SK-N-SH (cell line): ENCODE measurements around the gene MRPS2. TPM values are rescaled to one million over a fixed set of nuclear protein-coding genes. Genes with fewer than 3 reads are reported as not detected.
"Not testable (repeated sequence)": the region's sequence is repeated elsewhere in the genome, so short reads cannot be mapped to it uniquely, and the experiment has no call there.

Experiments used
- CTCF ChIA-PET: fragments of 300-600, 350-600 bp; formaldehyde crosslinking; extraction: SDS; loops from one replicate; lab custom pipeline; 2021; lab: Yijun Ruan, JAX
- POLR2A ChIA-PET: fragments of 350-600 bp; sonication (Branson Sonifier 250); formaldehyde crosslinking; extraction: SDS; loops from one replicate; lab custom pipeline; 2020; ENCODE audit warnings: antibody characterized with exemption, inconsistent platforms; lab: Yijun Ruan, JAX
- DNase-seq: peaks from one replicate; pipeline ENCODE4 v3.0.0; 2012
- H2AFZ ChIP-seq: fragments of 200-600 bp; sonication (generic); 2 replicates; pipeline ENCODE4 v1.8.1; 2016; ENCODE audit warnings: antibody characterized with exemption, mild to moderate bottlenecking, low read depth
- H3F3A ChIP-seq: fragments of 200-600 bp; sonication (generic); replicated peaks from 2 replicates; pipeline ENCODE3; 2016; ENCODE audit warnings: antibody characterized with exemption, mild to moderate bottlenecking; ENCODE audit not compliant: insufficient read depth
- H3K27ac ChIP-seq, 2 experiments: fragments of 200-500 bp in 1 of 2; fragments of 200-600 bp in 1 of 2; sonication (Bioruptor generic) in 1 of 2; sonication (generic), shearing (Covaris generic) in 1 of 2; 2 replicates each; pipeline versions ENCODE4 v1.5.1 to v1.6.1; 2014 to 2016; ENCODE audit warnings: low read depth in 2 of 2, inconsistent platforms in 1 of 2, low read length in 1 of 2, mild to moderate bottlenecking in 1 of 2, mixed read lengths in 1 of 2
- H3K27me3 ChIP-seq: fragments of 200-600 bp; sonication (generic), shearing (Covaris generic); 2 replicates; pipeline ENCODE4 v1.6.1; 2016; ENCODE audit warnings: mixed run types; ENCODE audit not compliant: insufficient read depth
- H3K36me3 ChIP-seq, 2 experiments: fragments of 200-500 bp in 1 of 2; fragments of 200-600 bp in 1 of 2; sonication (Bioruptor generic) in 1 of 2; sonication (generic) in 1 of 2; replicated peaks in 1 of 2; 2 replicates each; pipeline versions ENCODE3 to v1.5.1; 2014 to 2016; ENCODE audit warnings: low read length in 1 of 2, mild to moderate bottlenecking in 1 of 2; ENCODE audit not compliant: insufficient read depth in 2 of 2, control insufficient read depth in 1 of 2
- H3K4me1 ChIP-seq, 2 experiments: fragments of 200-500 bp in 1 of 2; fragments of 200-600 bp in 1 of 2; sonication (Bioruptor generic) in 1 of 2; sonication (generic), shearing (Covaris generic) in 1 of 2; 2 replicates each; pipeline versions ENCODE4 v1.5.1 to v1.6.1; 2014 to 2016; ENCODE audit warnings: low read depth in 1 of 2, low read length in 1 of 2, mixed run types in 1 of 2; ENCODE audit not compliant: insufficient read depth in 2 of 2, control insufficient read depth in 1 of 2
- H3K4me2 ChIP-seq: fragments of 200-600 bp; sonication (generic), shearing (Covaris generic); 2 replicates; pipeline ENCODE4 v1.6.1; 2017; ENCODE audit warnings: mixed run types
- H3K4me3 ChIP-seq, 2 experiments: fragments of 200-500 bp in 1 of 2; fragments of 200-600 bp in 1 of 2; sonication (Bioruptor generic) in 1 of 2; sonication (generic), shearing (Covaris generic) in 1 of 2; 2 replicates each; pipeline versions ENCODE4 v1.5.1 to v1.8.1; 2014 to 2016; ENCODE audit warnings: low read depth in 2 of 2, inconsistent platforms in 1 of 2, low read length in 1 of 2, mild to moderate bottlenecking in 1 of 2, mixed read lengths in 1 of 2, moderate library complexity in 1 of 2
- H3K79me2 ChIP-seq: fragments of 200-600 bp; sonication (generic); 2 replicates; pipeline ENCODE4 v1.8.1; 2017; ENCODE audit warnings: mild to moderate bottlenecking; ENCODE audit not compliant: insufficient read depth
- H3K9ac ChIP-seq: fragments of 200-600 bp; sonication (generic); 2 replicates; pipeline ENCODE4 v1.6.1; 2017; ENCODE audit warnings: mixed run types
- H3K9me2 ChIP-seq: fragments of 200-600 bp; sonication (generic); 2 replicates; pipeline ENCODE4 v1.6.1; 2017; ENCODE audit warnings: mixed run types
- H3K9me3 ChIP-seq: fragments of 200-600 bp; sonication (generic); 2 replicates; pipeline ENCODE4 v1.6.1; 2017; ENCODE audit warnings: mixed run types, mild to moderate bottlenecking, moderate library complexity
- H4K20me1 ChIP-seq: fragments of 200-600 bp; sonication (generic); 2 replicates; pipeline ENCODE4 v1.6.1; 2017; ENCODE audit warnings: mild to moderate bottlenecking, mixed run types; ENCODE audit not compliant: insufficient read depth
- CTCF ChIP-seq: fragments of 200-600 bp; sonication (generic); IDR thresholded peaks from 2 replicates; pipeline ENCODE4 v1.6.1; 2017; ENCODE audit warnings: antibody characterized with exemption, mild to moderate bottlenecking, moderate library complexity
- EP300 ChIP-seq, 2 experiments: IDR thresholded peaks; 2 replicates each; pipeline versions ENCODE4 v1.4.0 to v1.6.1; 2012; ENCODE audit warnings: borderline replicate concordance in 1 of 2, low read depth in 1 of 2, low read length in 1 of 2
- FOXJ3 ChIP-seq: sonication (generic); formaldehyde crosslinking; IDR thresholded peaks from 2 replicates; pipeline ENCODE4 v1.5.1; 2020; ENCODE audit warnings: mild to moderate bottlenecking, missing genetic modification reagents
- FOXM1 ChIP-seq: IDR thresholded peaks from 2 replicates; pipeline ENCODE4 v1.4.0; 2012; ENCODE audit warnings: low read depth, mild to moderate bottlenecking
- JUND ChIP-seq: IDR thresholded peaks from 2 replicates; pipeline ENCODE4 v1.4.0; 2012
- MXI1 ChIP-seq: IDR thresholded peaks from 2 replicates; pipeline ENCODE4 v1.6.1; 2012; ENCODE audit warnings: mild to moderate bottlenecking, low read depth, low read length, improper control_type of control experiment
- SIN3A ChIP-seq: IDR thresholded peaks from 2 replicates; pipeline ENCODE4 v1.6.1; 2012; ENCODE audit warnings: low read depth, mild to moderate bottlenecking, low read length, moderate library complexity, borderline replicate concordance
- SMC3 ChIP-seq: IDR thresholded peaks from 2 replicates; pipeline ENCODE4 v1.6.1; 2012; ENCODE audit warnings: low read depth, low read length, improper control_type of control experiment
- TAF1 ChIP-seq: IDR thresholded peaks from 2 replicates; pipeline ENCODE4 v1.6.1; 2012; ENCODE audit warnings: low read depth, mild to moderate bottlenecking, low read length, moderate library complexity, borderline replicate concordance
- USF1 ChIP-seq: IDR thresholded peaks from 2 replicates; pipeline ENCODE4 v1.4.0; 2012; ENCODE audit warnings: low read depth, borderline replicate concordance
- YY1 ChIP-seq: IDR thresholded peaks from 2 replicates; pipeline ENCODE4 v1.4.0; 2012; ENCODE audit warnings: low read depth, mild to moderate bottlenecking
- WGBS: methylation state at CpG from one replicate; pipeline ENCODE4 v1.1.6; 2017; ENCODE audit warnings: low lambda C conversion rate; 5-methylcytosine and 5-hydroxymethylcytosine counted together
- polyA plus RNA-seq, 3 experiments: library from polyadenylated mRNA; depleted of rRNA; stranded (reverse); fragments of >200 nt; gene quantifications; 2 replicates each; pipeline ENCODE4 v1.2.3, GENCODE V29; 2012

The MRPS2 gene
- polyA plus RNA-seq, 1 of the 3 experiments (the other 2 are of a cell fraction): 113 TPM

GRCh38 chr9:135549478-135550343 is 49.2 kb downstream of the MRPS2 start:
- DNase-seq, H3K27ac ChIP-seq, H3K4me2 ChIP-seq, POLR2A ChIA-PET, H3K36me3 ChIP-seq, H3K4me3 ChIP-seq, H3K9me3 ChIP-seq, H4K20me1 ChIP-seq, H3K9me2 ChIP-seq, H3F3A ChIP-seq, H3K79me2 ChIP-seq, H2AFZ ChIP-seq, H3K27me3 ChIP-seq, H3K4me1 ChIP-seq, H3K9ac ChIP-seq: not testable (repeated sequence)
- whole genome bisulfite sequencing: 33% methylated on average over 4 of the region's 28 CpGs
- CTCF ChIA-PET: interaction anchor here (0.6 to 0.8 kb wide), 2 partner anchors 45 to 137 kb away, joined by 3 read pairs; no protein-coding TSS in a partner anchor

- Histone ChIP-seq H2AFZ (no peak overlapping the region), H3K9me3 (no peaks in the 10 kb centered on the region), H4K20me1 (no peaks in the 10 kb centered on the region), H3K4me2 (no peak overlapping the region), H3K27ac (no peak overlapping the region), H3K9ac (no peak overlapping the region), H3F3A (no peaks in the 10 kb centered on the region), H3K9me2 (no peaks in the 10 kb centered on the region), H3K4me3 (no peak overlapping the region), H3K36me3 (no peaks in the 10 kb centered on the region), H3K27me3 (no peaks in the 10 kb centered on the region), H3K4me1 (no peaks in the 10 kb centered on the region), H3K79me2 (no peaks in the 10 kb centered on the region)
- ChIA-PET POLR2A (no interaction called here), CTCF (interaction anchor here (0.6 to 0.8 kb wide), 2 partner anchors 45 to 138 kb away, joined by 3 read pairs; no protein-coding TSS in a partner anchor)
- TF ChIP-seq FOXM1 (no peak), EP300 (IDR thresholded peaks at IDR 0.05; ENCODE audit: borderline replicate concordance in 1 of 2, low read depth in 1 of 2, low read length in 1 of 2) (no peak), CTCF (no peak), TAF1 (no peak), MXI1 (no peak), JUND (no peak), FOXJ3 (CRISPR knock-in tag) (no peak), SMC3 (no peak), SIN3A (no peak), YY1 (no peak), USF1 (no peak)
- 60% methylated on average over 4 of the region's 17 CpGs for WGBS
- no peak for DNase-seq
Observed at GRCh38 chr9:135550344-135550918, 49.9 kb downstream of the MRPS2 start.
